MM.1S (cell line): ENCODE measurements around the gene LCN10.

Source experiments
- EZH2phosphoT487 ChIP-seq: fragments of 300-600 bp; sonication (generic); IDR thresholded peaks from 2 replicates; pipeline ENCODE4 v1.6.1; 2018; ENCODE audit warnings: antibody characterized with exemption, low read length
- TF ChIP-seq, protein P1 (sequence below): fragments of 300-600 bp; sonication (generic); IDR thresholded peaks from 2 replicates; pipeline ENCODE4 v1.5.1; 2016; ENCODE audit warnings: antibody characterized with exemption, low read length, mixed read lengths

DNA sequence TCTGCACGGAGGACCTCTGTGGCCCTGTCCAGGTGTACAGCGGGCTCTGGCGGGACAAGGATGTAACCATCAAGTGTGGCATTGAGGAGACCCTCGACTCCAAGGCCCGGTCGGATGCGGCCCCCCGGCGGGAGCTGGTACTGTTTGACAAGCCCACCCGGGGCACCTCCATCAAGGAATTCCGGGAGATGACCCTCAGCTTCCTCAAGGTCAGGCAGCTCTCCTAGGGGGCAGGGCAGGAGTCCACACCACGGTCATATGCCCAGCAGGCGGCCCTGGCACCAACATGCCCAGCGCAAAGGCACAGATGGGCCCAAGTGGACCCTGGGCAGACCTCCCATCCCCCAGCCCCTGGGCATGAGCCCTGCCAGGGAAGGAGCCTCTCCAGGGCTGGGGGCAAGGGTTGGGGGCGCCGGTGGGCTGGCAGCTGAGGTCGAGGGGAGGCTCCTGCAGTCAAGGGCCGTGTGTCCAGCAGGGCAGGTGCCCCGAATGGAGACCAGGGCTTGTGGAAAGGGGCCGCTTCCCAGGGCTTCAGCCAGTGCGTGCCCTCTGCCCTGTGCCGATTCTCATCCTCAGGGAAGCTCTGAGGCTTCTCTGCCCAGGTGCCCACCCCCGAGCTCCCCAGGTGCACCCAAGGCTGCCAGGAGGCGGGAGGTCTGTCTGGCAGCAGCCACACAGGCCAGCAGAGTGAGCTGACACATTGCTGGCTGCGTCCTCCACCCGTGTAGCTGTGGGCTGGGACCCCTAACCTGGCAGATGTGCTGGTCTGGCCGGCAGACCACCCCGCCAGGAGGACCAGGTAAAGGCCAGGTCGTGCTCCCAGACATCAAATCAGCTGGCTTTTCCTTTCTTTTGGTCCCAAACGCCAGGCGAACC lies 20.4 kb downstream of the LCN10 start:
- TF ChIP-seq, protein P1, sequence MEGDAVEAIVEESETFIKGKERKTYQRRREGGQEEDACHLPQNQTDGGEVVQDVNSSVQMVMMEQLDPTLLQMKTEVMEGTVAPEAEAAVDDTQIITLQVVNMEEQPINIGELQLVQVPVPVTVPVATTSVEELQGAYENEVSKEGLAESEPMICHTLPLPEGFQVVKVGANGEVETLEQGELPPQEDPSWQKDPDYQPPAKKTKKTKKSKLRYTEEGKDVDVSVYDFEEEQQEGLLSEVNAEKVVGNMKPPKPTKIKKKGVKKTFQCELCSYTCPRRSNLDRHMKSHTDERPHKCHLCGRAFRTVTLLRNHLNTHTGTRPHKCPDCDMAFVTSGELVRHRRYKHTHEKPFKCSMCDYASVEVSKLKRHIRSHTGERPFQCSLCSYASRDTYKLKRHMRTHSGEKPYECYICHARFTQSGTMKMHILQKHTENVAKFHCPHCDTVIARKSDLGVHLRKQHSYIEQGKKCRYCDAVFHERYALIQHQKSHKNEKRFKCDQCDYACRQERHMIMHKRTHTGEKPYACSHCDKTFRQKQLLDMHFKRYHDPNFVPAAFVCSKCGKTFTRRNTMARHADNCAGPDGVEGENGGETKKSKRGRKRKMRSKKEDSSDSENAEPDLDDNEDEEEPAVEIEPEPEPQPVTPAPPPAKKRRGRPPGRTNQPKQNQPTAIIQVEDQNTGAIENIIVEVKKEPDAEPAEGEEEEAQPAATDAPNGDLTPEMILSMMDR, result no peak
- no peak for TF ChIP-seq EZH2phosphoT487
